D721Med (cell line): ENCODE data around the gene STK16.
"Not testable (repeated sequence)": the region's sequence is repeated elsewhere in the genome, so short reads cannot be mapped to it uniquely, and the experiment has no call there.

Source experiments
- DNase-seq: peaks from one replicate; pipeline ENCODE4 v3.0.0; 2011; ENCODE audit warnings: low spot score; ENCODE audit not compliant: insufficient read length
- FAIRE-seq: peaks from 2 replicates; lab custom pipeline; 2011; peaks lifted over from hg19 to GRCh38; lab: Jason Lieb, UNC
- CTCF ChIP-seq: IDR thresholded peaks from 2 replicates; pipeline ENCODE4 v1.5.1; 2012; ENCODE audit warnings: mild to moderate bottlenecking, control low read depth; ENCODE audit not compliant: insufficient read depth; ENCODE audit errors: missing control alignments

The STK16 gene

GRCh38 chr2:219286436-219287115 lies 41.3 kb downstream of the STK16 start:
- no peak for TF ChIP-seq CTCF
- FAIRE-seq (no peak), DNase-seq (no peak)

- not testable (repeated sequence) for FAIRE-seq, DNase-seq
Observed at GRCh38 chr2:219287116-219287440, 41.8 kb downstream of the STK16 start.

GRCh38 chr2:219287580-219288265 lies 42.4 kb downstream of the STK16 start:
- FAIRE-seq (no peak), DNase-seq (no peak)
- no peak for TF ChIP-seq CTCF

- no peak for TF ChIP-seq CTCF
- no peak for FAIRE-seq
Observed at GRCh38 chr2:219289195-219289536, 43.9 kb downstream of the STK16 start.

GRCh38 chr2:219289537-219290361 lies 44.5 kb downstream of the STK16 start:
- FAIRE-seq (no peak), DNase-seq (no peak)
- TF ChIP-seq CTCF = no peak

More at GRCh38 chr2:219289195-219289536, 43.9 kb downstream of the STK16 start:
- DNase-seq = no peak

GRCh38 chr2:219290381-219291171 lies 45.3 kb downstream of the STK16 start:
- TF ChIP-seq CTCF = no peak
- FAIRE-seq = no peak
- no peak for DNase-seq

GRCh38 chr2:219291394-219291793 lies 46.1 kb downstream of the STK16 start:
- no peak for FAIRE-seq
- TF ChIP-seq CTCF = no peak
- DNase-seq = no peak
